Peyer's patch (tissue), 4 donors: Measurements from ENCODE around the gene CELF4.

Experiments
- CTCF ChIP-seq, 6 experiments: fragments of 450-650 bp in 4 of 6; fragments of 200-600 bp in 2 of 6; sonication (generic) in 1 of 6; IDR thresholded peaks; one replicate each; pipeline ENCODE4 v1.5.1; 2017 to 2019; ENCODE audit warnings: antibody characterized with exemption in 6 of 6, mild to moderate bottlenecking in 3 of 6, moderate library complexity in 1 of 6
- POLR2A ChIP-seq, 2 donors: fragments of 450-650 bp; IDR thresholded peaks; one replicate each; pipeline ENCODE4 v1.5.1; 2017; ENCODE audit warnings: antibody characterized with exemption in 2 of 2, mild to moderate bottlenecking in 2 of 2, moderate library complexity in 2 of 2

GRCh38 chr18:37422116-37422515 lies 143.5 kb downstream of the CELF4 start:
- TF ChIP-seq CTCF (IDR thresholded peaks at IDR 0.05) (no peak), POLR2A (IDR thresholded peaks at IDR 0.05) (no peak)
